B cell (primary cell): ENCODE data around the gene ZCRB1. TPM values are rescaled to one million over a fixed set of nuclear protein-coding genes. Genes with fewer than 3 reads are reported as not detected.

Experiments
- ATAC-seq: fragments of 200-7000 bp; cut with Tn5 transposase; one replicate; pipeline ENCODE4 v1.10.0; 2021; ENCODE audit warnings: low read depth, mild to moderate bottlenecking, moderate number of reproducible peaks, moderate library complexity
- CTCF ChIA-PET: fragments of 350-600 bp; sonication (Branson Sonifier 250); formaldehyde crosslinking; loops from one replicate; lab custom pipeline; 2021; ENCODE audit warnings: antibody characterized with exemption, inconsistent platforms; lab: Charles Lee
- POLR2A ChIA-PET: fragments of 350-600 bp; sonication (Branson Sonifier 250); formaldehyde crosslinking; loops from one replicate; lab custom pipeline; 2021; ENCODE audit warnings: antibody characterized with exemption; lab: Charles Lee
- DNase-seq: peaks from one replicate; pipeline ENCODE4 v3.0.0; 2013
- H2AFZ ChIP-seq: 2 replicates; pipeline ENCODE4 v1.6.1; 2012; ENCODE audit warnings: mild to moderate bottlenecking, low read depth, low read length; ENCODE audit not compliant: insufficient read depth, poor library complexity, severe bottlenecking
- H3K27ac ChIP-seq, 2 donors: 1 replicate in 1 of 2; 2 replicates in 1 of 2; pipeline ENCODE4 v1.5.1; 2012 to 2013; ENCODE audit warnings: low read length in 2 of 2, mild to moderate bottlenecking in 2 of 2, moderate library complexity in 1 of 2
- H3K27me3 ChIP-seq, 4 experiments: fragments of 200-600 bp in 1 of 4; sonication (generic) in 1 of 4; replicated peaks in 1 of 4; 1 replicate in 2 of 4; 2 replicates in 2 of 4; pipeline versions ENCODE4 v1.6.1 to v1.7.0; 2013 to 2016; ENCODE audit warnings: low read length in 3 of 4, mild to moderate bottlenecking in 2 of 4, mixed read lengths in 1 of 4, moderate library complexity in 1 of 4; ENCODE audit not compliant: insufficient read depth in 4 of 4, control insufficient read depth in 3 of 4; ENCODE audit errors: control extremely low read depth in 1 of 4
- H3K36me3 ChIP-seq, 2 experiments: replicated peaks in 1 of 2; 1 replicate in 1 of 2; 2 replicates in 1 of 2; pipeline versions ENCODE4 v1.6.1 to v1.7.1; 2013; ENCODE audit warnings: low read length in 1 of 2; ENCODE audit not compliant: insufficient read depth in 2 of 2, control insufficient read depth in 1 of 2; ENCODE audit errors: control extremely low read depth in 1 of 2, extremely low read depth in 1 of 2
- H3K4me1 ChIP-seq, 2 donors: fragments of 200-600 bp in 1 of 2; sonication (generic) in 1 of 2; 1 replicate in 1 of 2; 2 replicates in 1 of 2; pipeline versions ENCODE4 v1.5.1 to v1.6.1; 2013 to 2017; ENCODE audit warnings: low read length in 2 of 2; ENCODE audit not compliant: control insufficient read depth in 2 of 2, insufficient read depth in 2 of 2
- H3K4me2 ChIP-seq: replicated peaks from 2 replicates; pipeline ENCODE3; 2012; ENCODE audit warnings: mild to moderate bottlenecking, low read depth, low read length; ENCODE audit not compliant: poor library complexity, severe bottlenecking
- H3K4me3 ChIP-seq, 5 experiments: fragments of 200-600 bp in 1 of 5; sonication (generic) in 1 of 5; 1 replicate in 3 of 5; 2 replicates in 2 of 5; pipeline versions ENCODE4 v1.5.1 to v1.7.0; 2011 to 2016; ENCODE audit warnings: low read length in 4 of 5, mild to moderate bottlenecking in 4 of 5, low read depth in 2 of 5, control low read depth in 1 of 5, moderate library complexity in 1 of 5; ENCODE audit not compliant: insufficient read depth in 1 of 5; ENCODE audit errors: control extremely low read depth in 1 of 5, extremely low read depth in 1 of 5
- H3K79me2 ChIP-seq: fragments of 200-600 bp; sonication (generic); one replicate; pipeline ENCODE4 v1.6.0; 2016; ENCODE audit warnings: low read length; ENCODE audit not compliant: control insufficient read depth, insufficient read depth
- H3K9ac ChIP-seq: fragments of 200-600 bp; sonication (generic); 2 replicates; pipeline ENCODE4 v1.6.1; 2017; ENCODE audit warnings: mild to moderate bottlenecking, low read length, moderate library complexity
- H3K9me3 ChIP-seq, 3 donors: one replicate each; pipeline versions ENCODE4 v1.6.1 to v1.7.1; 2013; ENCODE audit warnings: low read length in 2 of 3; ENCODE audit not compliant: control insufficient read depth in 2 of 3, insufficient read depth in 1 of 3; ENCODE audit errors: control extremely low read depth in 1 of 3
- H4K20me1 ChIP-seq: 2 replicates; pipeline ENCODE4 v1.6.0; 2012; ENCODE audit warnings: mild to moderate bottlenecking, low read length; ENCODE audit not compliant: insufficient read depth, control insufficient read depth, poor library complexity, severe bottlenecking
- H3K27ac Mint-ChIP-seq: one replicate; pipeline ENCODE4 v1.8.0; 2021; ENCODE audit warnings: mixed read lengths
- H3K27me3 Mint-ChIP-seq: one replicate; pipeline ENCODE4 v1.8.0; 2021; ENCODE audit warnings: mixed read lengths
- H3K4me1 Mint-ChIP-seq: one replicate; pipeline ENCODE4 v1.8.0; 2021; ENCODE audit warnings: mixed read lengths
- H3K4me3 Mint-ChIP-seq: one replicate; pipeline ENCODE4 v1.8.0; 2021; ENCODE audit warnings: mixed read lengths
- H3K9me3 Mint-ChIP-seq: one replicate; pipeline ENCODE4 v1.8.0; 2022; ENCODE audit warnings: mixed read lengths; ENCODE audit not compliant: insufficient read depth
- EZH2 ChIP-seq: IDR thresholded peaks from 2 replicates; pipeline ENCODE4 v1.6.1; 2012; ENCODE audit warnings: borderline replicate concordance, low read depth, mild to moderate bottlenecking, moderate library complexity, low read length; ENCODE audit not compliant: insufficient read depth, poor library complexity, severe bottlenecking
- whole genome bisulfite sequencing: methylation state at CpG from one replicate; pipeline ENCODE4 v1.1.5; 2013; ENCODE audit warnings: missing lambda C conversion rate; ENCODE audit not compliant: insufficient coverage; 5-methylcytosine and 5-hydroxymethylcytosine counted together
- intact Hi-C: fragments of 100-400 bp; cut with micrococcal nuclease; formaldehyde crosslinking; loops from one replicate; pipeline ENCODE4 v1.10.0; 2022
- polyA plus RNA-seq: library from polyadenylated mRNA; depleted of rRNA; stranded (reverse); fragments of >200 nt; gene quantifications from 2 replicates; pipeline ENCODE4 v1.2.3, GENCODE V29; 2012
- total RNA-seq, 2 donors: library from RNA; stranded (reverse); fragments of 120-200 nt in 1 of 2; gene quantifications; 1 replicate in 1 of 2; 2 replicates in 1 of 2; pipeline versions ENCODE4 v1.2.3 to v1.2.4, GENCODE V29; 2013 to 2022
- TF ChIP-seq, protein P1 (sequence below): fragments of 200-600 bp; IDR thresholded peaks from one replicate; pipeline ENCODE4 v1.8.0; 2022; ENCODE audit warnings: antibody characterized with exemption, mild to moderate bottlenecking

The ZCRB1 gene
- total and polyA plus RNA-seq, 2 donors (not counting 1 experiment from before 2014, with no cell fraction given) = 9.8 to 23.2 TPM

DNA sequence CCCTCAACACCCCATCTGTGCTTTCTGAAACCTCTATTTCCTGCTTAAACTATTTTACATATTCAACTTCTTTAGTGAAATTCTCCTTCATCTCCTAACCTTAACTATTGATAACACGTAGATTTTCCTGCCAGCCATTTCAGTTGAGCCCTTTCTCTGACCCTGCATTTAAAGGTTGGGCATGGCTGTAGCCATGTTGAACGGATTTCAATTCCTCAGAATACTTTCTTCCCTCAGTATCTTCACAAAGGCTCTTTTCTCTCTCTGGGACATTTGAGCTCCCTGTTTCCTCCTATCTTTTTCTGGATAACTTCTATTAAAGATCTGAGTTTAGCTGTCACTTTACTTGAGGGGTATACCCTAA lies 1.3 kb upstream of the ZCRB1 start:
- ChIA-PET POLR2A (interaction anchor here (0.6 kb wide), 1 partner anchor 88 kb away, joined by 3 read pairs; no protein-coding TSS in a partner anchor), CTCF (interaction anchor here (1.5 kb wide), 1 partner anchor 45 kb away, joined by 4 read pairs; no protein-coding TSS in a partner anchor)
- H3K27ac ChIP-seq = peak overlapping the region; percentile 64 to 92
- Mint-ChIP-seq H3K4me1 (peaks cover 66% of the 10 kb centered on the region), H3K27ac (peak overlapping the region; percentile 96), H3K9me3 (no peaks in the 10 kb centered on the region), H3K4me3 (peak overlapping the region; percentile 95), H3K27me3 (no peaks in the 10 kb centered on the region)
- no peaks in the 10 kb centered on the region for H3K9me3 ChIP-seq
- no peak for TF ChIP-seq EZH2
- TF ChIP-seq, protein P1, sequence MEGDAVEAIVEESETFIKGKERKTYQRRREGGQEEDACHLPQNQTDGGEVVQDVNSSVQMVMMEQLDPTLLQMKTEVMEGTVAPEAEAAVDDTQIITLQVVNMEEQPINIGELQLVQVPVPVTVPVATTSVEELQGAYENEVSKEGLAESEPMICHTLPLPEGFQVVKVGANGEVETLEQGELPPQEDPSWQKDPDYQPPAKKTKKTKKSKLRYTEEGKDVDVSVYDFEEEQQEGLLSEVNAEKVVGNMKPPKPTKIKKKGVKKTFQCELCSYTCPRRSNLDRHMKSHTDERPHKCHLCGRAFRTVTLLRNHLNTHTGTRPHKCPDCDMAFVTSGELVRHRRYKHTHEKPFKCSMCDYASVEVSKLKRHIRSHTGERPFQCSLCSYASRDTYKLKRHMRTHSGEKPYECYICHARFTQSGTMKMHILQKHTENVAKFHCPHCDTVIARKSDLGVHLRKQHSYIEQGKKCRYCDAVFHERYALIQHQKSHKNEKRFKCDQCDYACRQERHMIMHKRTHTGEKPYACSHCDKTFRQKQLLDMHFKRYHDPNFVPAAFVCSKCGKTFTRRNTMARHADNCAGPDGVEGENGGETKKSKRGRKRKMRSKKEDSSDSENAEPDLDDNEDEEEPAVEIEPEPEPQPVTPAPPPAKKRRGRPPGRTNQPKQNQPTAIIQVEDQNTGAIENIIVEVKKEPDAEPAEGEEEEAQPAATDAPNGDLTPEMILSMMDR = no peak
- peaks cover 70% of the 10 kb centered on the region for H3K79me2 ChIP-seq
- H3K4me2 ChIP-seq = peak overlapping the region; percentile 78
- peak overlapping the region; percentile 60 to 98 (median 84) for H3K4me3 ChIP-seq
- intact Hi-C loops = loop anchor here (2.0 to 10.0 kb wide), 4 partner anchors 140 to 1428 kb away; partner anchors contain the start of genes GXYLT1, IRAK4 and PUS7L
- H3K36me3 ChIP-seq = peaks cover 0 to 1% of the 10 kb centered on the region in 2 experiments
- no peaks in the 10 kb centered on the region for H3K27me3 ChIP-seq
- H2AFZ ChIP-seq = peak overlapping the region; percentile 81
- DNase-seq = no peak
- WGBS = 14% methylated on average over 1 of the region's 2 CpGs
- ATAC-seq = no peak
- peaks cover 35 to 39% of the 10 kb centered on the region in 2 donors for H3K4me1 ChIP-seq
- H4K20me1 ChIP-seq = peaks cover 41% of the 10 kb centered on the region
- H3K9ac ChIP-seq = peak overlapping the region; percentile 84

DNA sequence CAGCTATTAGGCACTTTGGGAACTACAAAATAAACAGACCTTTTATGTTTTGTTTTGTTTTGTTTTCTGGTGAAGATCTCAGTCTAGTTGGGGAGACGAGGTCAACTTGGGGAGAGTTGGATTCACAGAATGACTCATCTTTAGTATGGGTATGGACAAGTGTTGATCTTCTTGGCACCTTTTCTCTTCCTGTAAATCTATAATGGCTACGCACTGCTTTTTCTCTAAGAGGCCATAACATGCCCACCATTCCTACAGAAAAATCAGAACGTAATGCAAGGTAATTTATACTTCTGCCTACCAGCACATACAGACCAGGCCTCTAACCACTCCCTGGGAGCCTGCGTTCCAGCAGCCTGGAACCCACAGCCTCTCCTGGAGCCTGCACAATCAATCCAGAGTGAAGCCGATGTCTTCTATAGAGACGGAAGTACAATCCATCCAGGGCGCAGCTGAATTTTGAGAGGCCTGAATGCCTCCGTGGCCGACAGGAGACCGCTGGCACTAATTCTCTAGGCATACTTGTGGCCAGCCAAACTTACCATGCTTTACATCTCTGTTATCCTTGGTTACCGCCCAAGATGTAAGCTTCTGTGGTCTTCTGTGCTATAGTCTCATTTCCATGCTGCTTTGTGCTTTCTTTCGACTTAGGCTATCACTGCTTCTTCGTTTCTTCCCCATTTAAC lies 790 bp upstream of the ZCRB1 start:
- Histone ChIP-seq H2AFZ (peak overlapping the region; percentile 81), H3K9me3 (no peaks in the 10 kb centered on the region), H3K9ac (peak overlapping the region; percentile 84), H3K4me1 (peaks cover 31 to 39% of the 10 kb centered on the region in 2 donors), H4K20me1 (peaks cover 37% of the 10 kb centered on the region), H3K4me2 (peak overlapping the region; percentile 78), H3K27me3 (no peaks in the 10 kb centered on the region), H3K27ac (peak overlapping the region; percentile 64 to 92), H3K36me3 (peaks cover 0 to 1% of the 10 kb centered on the region in 2 experiments), H3K79me2 (peaks cover 65% of the 10 kb centered on the region), H3K4me3 (peak overlapping the region; percentile 60 to 98 (median 84))
- H3K4me1 Mint-ChIP-seq = peaks cover 61% of the 10 kb centered on the region
- no peaks in the 10 kb centered on the region for H3K9me3 Mint-ChIP-seq
- TF ChIP-seq, protein P1 = no peak
- no peak for TF ChIP-seq EZH2
- ChIA-PET CTCF (interaction anchor here (0.6 to 1.5 kb wide), 2 partner anchors 45 to 90 kb away, joined by 3 to 4 read pairs; no protein-coding TSS in a partner anchor), POLR2A (interaction anchor here (0.6 kb wide), 2 partner anchors 87 to 157 kb away, joined by 3 to 5 read pairs; no protein-coding TSS in a partner anchor)
- peak overlapping the region; percentile 96 for H3K27ac Mint-ChIP-seq
- DNase-seq (peak; percentile 52), ATAC-seq (peak; percentile 6)
- intact Hi-C loops = loop anchor here (1.0 to 10.0 kb wide), 6 partner anchors 88 to 1480 kb away; partner anchors contain the start of genes GXYLT1, IRAK4, PUS7L and TWF1
- no peaks in the 10 kb centered on the region for H3K27me3 Mint-ChIP-seq
- H3K4me3 Mint-ChIP-seq = peak overlapping the region; percentile 95
- 10% methylated on average over 12 of the region's 13 CpGs for WGBS
